ENCODE measurements around the gene LRRC75A.

DNA sequence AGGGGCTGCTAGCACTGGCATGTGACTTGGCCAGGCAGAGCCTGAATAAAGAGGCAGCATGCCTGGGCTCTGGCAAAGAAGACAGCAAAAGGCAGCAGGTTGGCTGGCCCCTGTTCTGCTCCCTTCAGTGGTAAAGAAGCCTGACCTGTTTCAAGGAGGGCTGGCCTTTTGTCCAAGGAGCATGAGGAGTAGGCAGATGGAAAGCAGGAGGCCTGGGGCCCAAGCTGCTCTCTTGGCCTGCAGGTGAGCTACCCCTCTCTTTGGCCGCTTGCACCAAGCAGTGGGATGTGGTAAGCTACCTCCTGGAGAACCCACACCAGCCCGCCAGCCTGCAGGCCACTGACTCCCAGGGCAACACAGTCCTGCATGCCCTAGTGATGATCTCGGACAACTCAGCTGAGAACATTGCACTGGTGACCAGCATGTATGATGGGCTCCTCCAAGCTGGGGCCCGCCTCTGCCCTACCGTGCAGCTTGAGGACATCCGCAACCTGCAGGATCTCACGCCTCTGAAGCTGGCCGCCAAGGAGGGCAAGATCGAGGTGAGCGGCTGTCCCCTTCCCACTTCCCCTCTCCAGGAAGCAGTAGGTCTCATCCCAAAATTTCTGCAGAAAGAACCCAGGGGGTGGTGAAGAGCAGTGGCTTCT lies 68.6 kb downstream of the LRRC75A start:
- no peak for TF ChIP-seq CTCF (conservative IDR thresholded peaks at IDR 0.05)
- no peak for TF ChIP-seq EZH2 (IDR thresholded peaks at IDR 0.05; ENCODE audit: low read depth)
